H9 (cell line): ENCODE data around the gene EHD2. TPM values are rescaled to one million over a fixed set of nuclear protein-coding genes. Genes with fewer than 3 reads are reported as not detected.
A peak's percentile ranks its signal among the peaks of the same experiment; 100 is the strongest.
"Not testable (repeated sequence)": the region's sequence is repeated elsewhere in the genome, so short reads cannot be mapped to it uniquely, and the experiment has no call there.

Experiments
- DNase-seq: peaks from one replicate; pipeline ENCODE4 v3.0.0-alpha.2; 2017
- H2AFZ ChIP-seq: one replicate; pipeline ENCODE4 v1.6.1; 2013; ENCODE audit warnings: mild to moderate bottlenecking, low read length, control low read depth, moderate library complexity
- H2AK5ac ChIP-seq: 2 replicates; pipeline ENCODE4 v1.6.1; 2013; ENCODE audit warnings: low read length, control low read depth, mixed read lengths; ENCODE audit not compliant: insufficient read length
- H2BK120ac ChIP-seq: one replicate; pipeline ENCODE4 v1.6.1; 2013; ENCODE audit warnings: low read depth, mild to moderate bottlenecking, low read length, control low read depth, inconsistent platforms; ENCODE audit not compliant: poor library complexity, severe bottlenecking
- H2BK12ac ChIP-seq: 2 replicates; pipeline ENCODE4 v1.6.1; 2013; ENCODE audit warnings: low read length, control low read depth, mixed read lengths, low read depth; ENCODE audit not compliant: insufficient read length
- H2BK15ac ChIP-seq: 2 replicates; pipeline ENCODE4 v1.6.1; 2013; ENCODE audit warnings: low read depth, low read length, control low read depth
- H2BK20ac ChIP-seq: one replicate; pipeline ENCODE4 v1.6.1; 2013; ENCODE audit warnings: low read depth, mild to moderate bottlenecking, low read length, control low read depth, inconsistent platforms; ENCODE audit not compliant: poor library complexity, severe bottlenecking
- H2BK5ac ChIP-seq: 2 replicates; pipeline ENCODE4 v1.6.1; 2013; ENCODE audit warnings: low read length, control low read depth, mixed read lengths; ENCODE audit not compliant: insufficient read length
- H3K14ac ChIP-seq: 2 replicates; pipeline ENCODE4 v1.6.1; 2013; ENCODE audit warnings: low read length, control low read depth; ENCODE audit not compliant: insufficient read depth
- H3K18ac ChIP-seq: 2 replicates; pipeline ENCODE4 v1.6.1; 2013; ENCODE audit warnings: low read depth, mild to moderate bottlenecking, mixed read lengths, low read length, control low read depth; ENCODE audit not compliant: insufficient read length
- H3K23ac ChIP-seq: 2 replicates; pipeline ENCODE4 v1.6.1; 2013; ENCODE audit warnings: low read length, control low read depth, mixed read lengths, low read depth; ENCODE audit not compliant: insufficient read length
- H3K23me2 ChIP-seq: 2 replicates; pipeline ENCODE4 v1.6.1; 2013; ENCODE audit warnings: low read depth, mild to moderate bottlenecking, mixed read lengths, low read length, control low read depth; ENCODE audit not compliant: insufficient read length, poor library complexity, severe bottlenecking
- H3K27ac ChIP-seq: 2 replicates; pipeline ENCODE4 v1.5.1; 2013; ENCODE audit warnings: low read length, control low read depth, mixed read lengths, low read depth; ENCODE audit not compliant: insufficient read length
- H3K27me3 ChIP-seq: 2 replicates; pipeline ENCODE4 v1.6.1; 2013; ENCODE audit warnings: low read length, control low read depth, inconsistent platforms; ENCODE audit not compliant: insufficient read depth
- H3K4ac ChIP-seq: 2 replicates; pipeline ENCODE4 v1.6.1; 2013; ENCODE audit warnings: low read depth, mild to moderate bottlenecking, control low read depth, inconsistent platforms, low read length, moderate library complexity
- H3K4me1 ChIP-seq: 2 replicates; pipeline ENCODE4 v1.6.1; 2013; ENCODE audit warnings: low read length, control low read depth, inconsistent platforms; ENCODE audit not compliant: insufficient read depth
- H3K4me2 ChIP-seq: 2 replicates; pipeline ENCODE4 v1.6.1; 2013; ENCODE audit warnings: low read length, control low read depth, mixed read lengths; ENCODE audit not compliant: insufficient read length, insufficient read depth
- H3K56ac ChIP-seq: 2 replicates; pipeline ENCODE4 v1.6.1; 2013; ENCODE audit warnings: low read depth, mild to moderate bottlenecking, mixed read lengths, low read length, control low read depth; ENCODE audit not compliant: insufficient read length
- H3K79me1 ChIP-seq: 2 replicates; pipeline ENCODE4 v1.6.1; 2013; ENCODE audit warnings: low read depth, mild to moderate bottlenecking, moderate library complexity, low read length, control low read depth, inconsistent platforms; ENCODE audit not compliant: insufficient read depth, poor library complexity, severe bottlenecking
- H3K79me2 ChIP-seq: 2 replicates; pipeline ENCODE4 v1.6.1; 2013; ENCODE audit warnings: low read length, control low read depth, inconsistent platforms; ENCODE audit not compliant: insufficient read depth
- H3K9ac ChIP-seq: 2 replicates; pipeline ENCODE4 v1.6.1; 2013; ENCODE audit warnings: low read length, control low read depth, mixed read lengths; ENCODE audit not compliant: insufficient read length; ENCODE audit errors: extremely low read depth
- H3K9me3 ChIP-seq: one replicate; pipeline ENCODE4 v1.6.1; 2013; ENCODE audit warnings: low read depth, low read length, inconsistent platforms; ENCODE audit not compliant: control insufficient read depth
- H3T11ph ChIP-seq: one replicate; pipeline ENCODE4 v1.6.1; 2013; ENCODE audit warnings: mild to moderate bottlenecking, low read length, control low read depth, inconsistent platforms
- H4K20me1 ChIP-seq: one replicate; pipeline ENCODE4 v1.6.1; 2013; ENCODE audit not compliant: control insufficient read depth, insufficient read length, insufficient read depth
- H4K5ac ChIP-seq: 2 replicates; pipeline ENCODE4 v1.6.1; 2013; ENCODE audit warnings: low read depth, mild to moderate bottlenecking, mixed read lengths, low read length, control low read depth; ENCODE audit not compliant: insufficient read length
- H4K8ac ChIP-seq: replicated peaks from 2 replicates; pipeline ENCODE4 v1.6.1; 2013; ENCODE audit warnings: low read length, control low read depth, mixed read lengths, low read depth; ENCODE audit not compliant: insufficient read length
- H4K91ac ChIP-seq: 2 replicates; pipeline ENCODE4 v1.6.1; 2013; ENCODE audit warnings: low read depth, mild to moderate bottlenecking, moderate library complexity, mixed read lengths, low read length, control low read depth; ENCODE audit not compliant: insufficient read length
- H3K27ac Mint-ChIP-seq, 3 experiments: 2 replicates in 2 of 3; 3 replicates in 1 of 3; pipeline ENCODE4 v1.8.0; 2020 to 2021; ENCODE audit warnings: mixed read lengths in 3 of 3, mild to moderate bottlenecking in 1 of 3, moderate library complexity in 1 of 3
- H3K27me3 Mint-ChIP-seq: 2 replicates; pipeline ENCODE4 v1.8.0; 2021; ENCODE audit warnings: low read depth, mild to moderate bottlenecking, moderate library complexity, mixed read lengths
- H3K36me3 Mint-ChIP-seq, 3 experiments: 2 replicates in 2 of 3; 3 replicates in 1 of 3; pipeline ENCODE4 v1.8.0; 2020 to 2021; ENCODE audit warnings: low read depth in 3 of 3, mixed read lengths in 3 of 3; ENCODE audit not compliant: insufficient read depth in 1 of 3
- H3K4me1 Mint-ChIP-seq, 2 experiments: 2 replicates each; pipeline ENCODE4 v1.8.0; 2020; ENCODE audit warnings: mixed read lengths in 2 of 2
- H3K4me3 Mint-ChIP-seq, 2 experiments: 2 replicates in 1 of 2; 3 replicates in 1 of 2; pipeline ENCODE4 v1.8.0; 2020 to 2021; ENCODE audit warnings: mild to moderate bottlenecking in 2 of 2, mixed read lengths in 2 of 2, moderate library complexity in 1 of 2
- H3K9me3 Mint-ChIP-seq, 2 experiments: 2 replicates in 1 of 2; 3 replicates in 1 of 2; pipeline ENCODE4 v1.8.0; 2020; ENCODE audit warnings: mild to moderate bottlenecking in 2 of 2, mixed read lengths in 2 of 2, moderate library complexity in 1 of 2
- WGBS: extraction: QIAGEN DNeasy Blood & Tissue Kit; methylation state at CpG from one replicate; pipeline ENCODE4 v1.1.7; 2013; ENCODE audit warnings: missing lambda C conversion rate, low lambda C conversion rate, mixed read lengths; ENCODE audit not compliant: insufficient read length; ENCODE audit errors: extremely low coverage; 5-methylcytosine and 5-hydroxymethylcytosine counted together
- total RNA-seq: library from RNA; stranded (reverse); gene quantifications from 2 replicates; pipeline ENCODE4 v1.2.1, GENCODE V29; 2021
- TF ChIP-seq, protein P1 (sequence below): fragments of 200-600 bp; sonication (generic); conservative IDR thresholded peaks from 3 replicates; pipeline ENCODE4 v1.8.0; 2021; ENCODE audit warnings: antibody characterized with exemption, mild to moderate bottlenecking

EHD2 gene
- total RNA-seq, 1 experiment from 2014 or later, result 19.7 TPM

DNA sequence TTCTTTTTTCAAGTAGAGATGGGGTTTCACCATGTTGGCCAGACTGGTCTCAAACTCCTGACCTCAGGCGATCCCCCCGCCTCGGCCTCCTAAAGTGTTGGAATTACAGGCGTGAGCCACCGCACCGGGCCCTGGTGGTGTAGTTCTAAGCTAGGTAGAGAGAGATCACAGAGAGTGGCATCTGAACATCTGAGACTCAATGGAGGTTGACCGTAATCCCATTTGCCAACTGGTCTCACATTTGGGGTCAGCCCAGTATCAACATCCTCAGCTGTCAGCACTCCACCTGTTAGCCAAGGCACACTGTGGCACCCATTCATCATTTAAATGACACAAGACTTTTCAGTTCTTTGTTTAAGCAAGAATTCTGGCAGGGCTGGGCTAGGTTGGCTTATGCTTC lies 73.3 kb downstream of the EHD2 start:
- no peak overlapping the region for H2AK5ac ChIP-seq
- H3K79me2 ChIP-seq, result no peaks in the 10 kb centered on the region
- H4K91ac ChIP-seq, result no peak overlapping the region
- peak overlapping the region in 2 of 3 experiments; percentile 18 to 72; a peak in 2 of 7 replicates for H3K27ac Mint-ChIP-seq
- H3K4me3 Mint-ChIP-seq, result no peak overlapping the region
- H3K18ac ChIP-seq, result no peak overlapping the region
- peak overlapping the region; percentile 8 for H3K27ac ChIP-seq
- DNase-seq, result no peak
- no peak overlapping the region for H3K23ac ChIP-seq
- H3K9ac ChIP-seq, result no peak overlapping the region
- H2AFZ ChIP-seq, result no peak overlapping the region
- H3K9me3 ChIP-seq, result no peaks in the 10 kb centered on the region
- no peaks in the 10 kb centered on the region for H3K79me1 ChIP-seq
- no peak overlapping the region for H2BK20ac ChIP-seq
- H2BK120ac ChIP-seq, result no peak overlapping the region
- H3K27me3 Mint-ChIP-seq, result no peaks in the 10 kb centered on the region; the same call in 1 of the 2 replicates
- TF ChIP-seq, protein P1, sequence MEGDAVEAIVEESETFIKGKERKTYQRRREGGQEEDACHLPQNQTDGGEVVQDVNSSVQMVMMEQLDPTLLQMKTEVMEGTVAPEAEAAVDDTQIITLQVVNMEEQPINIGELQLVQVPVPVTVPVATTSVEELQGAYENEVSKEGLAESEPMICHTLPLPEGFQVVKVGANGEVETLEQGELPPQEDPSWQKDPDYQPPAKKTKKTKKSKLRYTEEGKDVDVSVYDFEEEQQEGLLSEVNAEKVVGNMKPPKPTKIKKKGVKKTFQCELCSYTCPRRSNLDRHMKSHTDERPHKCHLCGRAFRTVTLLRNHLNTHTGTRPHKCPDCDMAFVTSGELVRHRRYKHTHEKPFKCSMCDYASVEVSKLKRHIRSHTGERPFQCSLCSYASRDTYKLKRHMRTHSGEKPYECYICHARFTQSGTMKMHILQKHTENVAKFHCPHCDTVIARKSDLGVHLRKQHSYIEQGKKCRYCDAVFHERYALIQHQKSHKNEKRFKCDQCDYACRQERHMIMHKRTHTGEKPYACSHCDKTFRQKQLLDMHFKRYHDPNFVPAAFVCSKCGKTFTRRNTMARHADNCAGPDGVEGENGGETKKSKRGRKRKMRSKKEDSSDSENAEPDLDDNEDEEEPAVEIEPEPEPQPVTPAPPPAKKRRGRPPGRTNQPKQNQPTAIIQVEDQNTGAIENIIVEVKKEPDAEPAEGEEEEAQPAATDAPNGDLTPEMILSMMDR, result no peak
- H3K4ac ChIP-seq, result no peak overlapping the region
- no peak overlapping the region for H2BK15ac ChIP-seq
- no peak overlapping the region for H3T11ph ChIP-seq
- no peak overlapping the region for H3K14ac ChIP-seq
- no peaks in the 10 kb centered on the region for H3K9me3 Mint-ChIP-seq
- H4K5ac ChIP-seq, result no peak overlapping the region
- H3K23me2 ChIP-seq, result no peaks in the 10 kb centered on the region
- no peak overlapping the region for H3K4me2 ChIP-seq
- H3K4me1 Mint-ChIP-seq, result peaks cover 14 to 22% of the 10 kb centered on the region in 2 experiments
- H3K27me3 ChIP-seq, result no peaks in the 10 kb centered on the region
- no peaks in the 10 kb centered on the region for H4K20me1 ChIP-seq
- no peak overlapping the region for H2BK5ac ChIP-seq
- no CpG with 5 or more reads among the region's 7 CpGs for WGBS
- no peak overlapping the region for H4K8ac ChIP-seq
- H3K36me3 Mint-ChIP-seq, result peaks cover 28 to 50% (median 48%) of the 10 kb centered on the region in 3 experiments
- no peaks in the 10 kb centered on the region for H3K4me1 ChIP-seq
- no peak overlapping the region for H3K56ac ChIP-seq
- H2BK12ac ChIP-seq, result no peak overlapping the region

DNA sequence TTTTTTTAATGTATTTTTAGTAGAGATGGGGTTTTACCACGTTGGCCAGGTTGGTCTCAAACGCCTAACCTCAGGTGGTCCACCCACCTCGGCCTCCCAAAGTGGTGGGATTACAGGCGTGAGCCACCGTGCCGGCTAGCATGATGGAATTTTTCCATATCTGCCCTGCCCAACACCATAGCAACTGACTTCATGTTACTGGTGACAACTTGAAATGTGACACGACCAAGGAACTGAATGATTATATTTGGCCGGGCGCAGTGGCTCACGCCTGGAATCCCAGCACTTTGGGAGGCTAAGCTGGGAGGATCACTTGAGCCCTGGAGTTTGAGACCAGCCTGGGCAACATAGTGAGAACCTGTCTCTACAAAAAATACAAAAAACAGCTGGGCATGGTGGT lies 74.1 kb downstream of the EHD2 start:
- not testable (repeated sequence) for H3K79me1 ChIP-seq, H3K23ac ChIP-seq, H3K27me3 Mint-ChIP-seq, H3K4me2 ChIP-seq, H2BK12ac ChIP-seq, H2BK20ac ChIP-seq, H3K27ac Mint-ChIP-seq, H3K4me3 Mint-ChIP-seq, H3K9me3 ChIP-seq, H3K4me1 ChIP-seq, H3T11ph ChIP-seq, H3K79me2 ChIP-seq, H3K9ac ChIP-seq, H3K14ac ChIP-seq, H4K5ac ChIP-seq, H4K91ac ChIP-seq, H3K27me3 ChIP-seq, H2BK120ac ChIP-seq, H4K8ac ChIP-seq, H3K27ac ChIP-seq, H3K4ac ChIP-seq, H4K20me1 ChIP-seq, H2AFZ ChIP-seq, H2BK5ac ChIP-seq, H3K9me3 Mint-ChIP-seq, H3K18ac ChIP-seq, H2BK15ac ChIP-seq, H3K56ac ChIP-seq, DNase-seq, H2AK5ac ChIP-seq, H3K23me2 ChIP-seq
- H3K36me3 Mint-ChIP-seq, result peaks cover 22 to 43% (median 41%) of the 10 kb centered on the region in 3 experiments
- WGBS, result no CpG with 5 or more reads among the region's 10 CpGs
- H3K4me1 Mint-ChIP-seq, result peaks cover 14 to 22% of the 10 kb centered on the region in 2 experiments
